GM18502 (cell line): Measurements from ENCODE around the gene ARHGAP22.
"Not testable (repeated sequence)": the region's sequence is repeated elsewhere in the genome, so short reads cannot be mapped to it uniquely, and the experiment has no call there.

Experiments
- ATAC-seq: cut with Tn5 transposase; IDR thresholded peaks from one replicate; pipeline ENCODE4 v1.9.1; 2021; ENCODE audit warnings: mild to moderate bottlenecking; ENCODE audit not compliant: unreplicated experiment, poor library complexity

The ARHGAP22 gene

DNA sequence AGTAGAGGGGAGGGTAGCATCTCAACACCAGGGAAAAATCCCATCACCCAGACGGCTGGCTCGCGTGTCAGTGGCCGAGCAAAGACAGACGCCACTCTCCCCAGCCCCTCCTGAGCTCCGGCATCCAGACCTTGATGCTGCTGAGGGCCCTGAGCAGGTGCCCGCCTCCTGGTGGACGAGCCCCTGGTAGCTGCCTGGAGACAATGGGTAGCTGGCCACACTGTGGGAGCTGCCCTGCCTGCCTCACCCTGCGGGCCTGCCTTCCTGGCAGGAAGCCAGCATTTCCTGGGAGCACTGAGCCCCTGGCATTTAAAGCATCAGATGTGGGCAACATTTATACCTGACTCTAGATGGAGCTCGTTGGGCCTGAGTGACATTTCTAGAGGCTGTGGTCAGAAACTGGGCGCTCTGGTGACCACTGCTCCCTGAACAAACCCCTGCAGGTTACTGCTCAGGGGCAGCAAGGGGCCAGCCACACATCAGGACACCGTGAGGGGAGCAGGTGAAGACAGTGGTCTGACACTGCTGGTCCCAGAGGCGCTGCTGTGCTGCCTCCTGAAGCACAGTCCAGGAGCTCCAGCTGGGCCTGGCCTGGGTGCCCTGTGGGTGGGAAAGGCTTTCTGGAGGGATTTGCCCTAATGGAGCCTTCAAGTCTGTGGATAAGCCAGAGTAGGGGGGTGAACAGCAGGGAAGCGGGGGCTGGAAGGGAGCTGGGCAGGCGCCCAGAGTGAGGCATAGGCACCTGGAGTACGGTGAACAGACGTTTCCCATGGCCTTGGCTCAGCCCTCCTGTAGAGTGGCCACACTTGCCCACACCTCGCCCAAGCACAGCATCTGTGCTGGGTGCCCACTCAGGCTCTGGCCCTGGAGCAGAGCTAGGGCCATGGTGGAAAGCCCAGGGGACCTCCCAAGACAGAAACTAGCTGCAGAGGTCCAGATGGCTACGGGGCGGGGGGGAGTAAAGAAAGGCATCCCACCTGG, 159.7 kb downstream of the ARHGAP22 start:
- no peak for ATAC-seq

- no peak for ATAC-seq
These were observed 160.6 kb downstream of the ARHGAP22 start for GRCh38 chr10:48444266-48444665.

GRCh38 chr10:48442809-48443177, 162.1 kb downstream of the ARHGAP22 start:
- ATAC-seq, result no peak

DNA sequence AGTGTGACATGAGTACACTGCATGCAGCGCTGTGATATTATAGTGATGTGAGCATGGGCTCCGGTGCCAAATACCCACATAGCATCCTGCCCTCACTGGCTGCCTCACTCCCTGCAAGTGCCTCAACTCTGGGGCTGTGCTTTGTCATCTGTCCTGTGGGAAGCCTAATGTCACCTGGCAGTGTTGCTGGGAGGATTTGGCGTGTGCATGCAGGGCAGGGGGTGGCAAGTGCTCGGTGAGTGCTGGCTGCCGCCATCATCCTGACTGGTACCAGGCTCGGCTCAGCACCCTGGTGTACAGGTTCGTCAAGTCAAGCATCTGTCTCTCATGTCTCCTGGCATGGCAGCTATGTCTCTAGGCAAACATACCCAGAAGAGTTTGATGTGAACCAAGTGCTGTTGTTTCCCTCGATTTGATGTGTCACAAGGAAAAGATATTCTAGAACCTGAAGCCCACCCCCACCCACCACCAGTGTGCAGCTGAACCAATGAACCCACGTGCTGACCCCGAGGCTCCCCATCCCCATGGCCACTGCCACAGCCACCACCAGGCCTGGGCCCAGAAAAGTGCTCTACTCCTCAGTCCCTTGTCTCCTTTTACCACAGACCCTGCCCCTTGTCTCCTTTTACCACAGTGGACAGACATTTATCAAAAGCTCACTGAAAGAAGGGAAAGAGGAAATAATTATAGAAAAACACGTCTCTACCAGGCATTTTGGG, 162.6 kb downstream of the ARHGAP22 start:
- ATAC-seq, result no peak

DNA sequence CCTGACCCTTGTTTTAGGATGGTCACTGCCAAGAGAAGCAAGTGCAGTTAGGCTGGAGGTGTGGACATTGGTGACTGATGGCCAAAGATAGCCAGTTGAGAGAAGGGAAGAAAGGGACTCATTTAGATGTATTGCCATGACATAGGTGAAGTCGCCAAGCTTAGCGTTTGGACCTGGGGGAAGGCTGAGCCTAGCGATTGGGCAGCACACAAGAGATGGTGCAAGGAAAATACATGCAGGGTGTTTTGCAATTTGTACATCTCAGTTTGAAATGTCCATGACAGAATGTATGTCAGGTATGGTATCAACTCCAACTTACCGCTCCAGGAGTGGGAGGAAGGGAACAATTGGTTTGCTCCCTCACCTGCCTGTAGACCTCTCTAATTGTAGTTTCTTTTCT, 164.1 kb downstream of the ARHGAP22 start:
- no peak for ATAC-seq

- no peak for ATAC-seq
These were observed 165.3 kb downstream of the ARHGAP22 start for GRCh38 chr10:48439581-48440041.

- no peak for ATAC-seq
These were observed 165.8 kb downstream of the ARHGAP22 start for GRCh38 chr10:48439031-48439430.

- no peak for ATAC-seq
These were observed 167.3 kb downstream of the ARHGAP22 start for GRCh38 chr10:48437546-48437945.

GRCh38 chr10:48431871-48432270, 173.0 kb downstream of the ARHGAP22 start:
- no peak for ATAC-seq

DNA sequence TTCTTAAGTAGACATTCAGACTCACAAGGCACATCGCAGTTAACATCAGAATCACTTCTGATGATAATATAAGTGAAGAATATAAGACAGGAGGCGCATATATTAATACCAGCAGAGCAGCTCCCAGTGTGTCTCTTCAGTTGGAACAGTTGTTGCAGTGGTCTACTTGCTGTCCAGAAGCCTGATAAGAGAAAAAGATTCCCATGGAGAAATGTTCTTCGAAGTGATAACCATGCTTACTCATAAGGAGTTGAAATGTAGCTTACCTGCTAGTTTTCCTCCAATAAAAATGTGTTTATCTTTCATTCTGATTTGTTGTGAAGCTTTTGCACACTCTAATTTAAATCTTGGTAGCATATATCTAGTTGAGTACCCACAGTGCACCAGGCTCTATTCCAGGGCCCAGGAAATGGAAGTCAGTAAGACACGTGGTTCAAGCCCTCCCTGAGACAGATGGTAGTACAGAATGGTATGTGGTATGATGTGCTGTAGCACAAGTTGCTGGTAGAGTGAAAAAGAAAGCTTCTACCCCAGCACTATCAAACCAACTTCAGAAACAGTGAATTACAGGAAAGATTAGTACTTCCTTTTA, 174.4 kb downstream of the ARHGAP22 start:
- no peak for ATAC-seq

DNA sequence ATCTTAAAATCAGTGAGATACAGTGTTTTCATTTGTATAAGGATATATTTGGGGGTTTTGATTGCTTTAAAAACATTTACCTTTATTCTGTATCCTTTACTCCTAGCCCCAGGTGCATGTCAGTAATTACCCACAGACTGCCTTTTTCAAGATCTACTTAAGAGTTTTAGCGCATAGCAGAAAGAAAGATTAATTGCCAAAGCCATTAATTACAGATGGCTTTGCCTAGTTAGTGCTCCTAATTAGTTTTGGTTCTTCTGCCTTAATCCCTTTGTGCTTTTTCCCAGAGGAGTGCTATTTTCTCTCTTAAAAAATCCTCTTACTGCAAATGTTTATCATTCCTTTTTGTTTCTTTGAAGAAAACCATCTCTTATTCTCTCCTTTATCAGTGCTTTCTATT, 175.6 kb downstream of the ARHGAP22 start:
- ATAC-seq, result no peak

DNA sequence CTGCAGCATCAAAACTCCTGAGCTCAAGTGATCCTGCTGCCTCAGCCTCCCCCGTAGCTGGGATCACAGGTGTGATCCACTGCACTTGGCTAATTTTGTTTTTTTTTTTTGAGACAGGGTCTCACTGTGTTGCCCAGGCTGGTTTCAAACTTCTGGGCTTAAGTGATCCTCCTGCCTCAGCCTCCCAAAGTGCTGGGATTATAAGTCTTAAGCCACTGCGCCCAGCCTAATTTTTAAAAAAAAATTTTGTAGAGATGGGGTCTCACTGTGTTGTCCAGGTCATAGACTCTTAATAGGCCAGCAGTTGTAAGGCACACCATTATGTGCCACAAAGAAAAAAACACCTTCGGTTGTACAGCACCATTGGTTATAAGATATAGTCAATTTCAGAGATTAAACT, 176.0 kb downstream of the ARHGAP22 start:
- no peak for ATAC-seq

GRCh38 chr10:48423884-48424283, 181.0 kb downstream of the ARHGAP22 start:
- no peak for ATAC-seq

DNA sequence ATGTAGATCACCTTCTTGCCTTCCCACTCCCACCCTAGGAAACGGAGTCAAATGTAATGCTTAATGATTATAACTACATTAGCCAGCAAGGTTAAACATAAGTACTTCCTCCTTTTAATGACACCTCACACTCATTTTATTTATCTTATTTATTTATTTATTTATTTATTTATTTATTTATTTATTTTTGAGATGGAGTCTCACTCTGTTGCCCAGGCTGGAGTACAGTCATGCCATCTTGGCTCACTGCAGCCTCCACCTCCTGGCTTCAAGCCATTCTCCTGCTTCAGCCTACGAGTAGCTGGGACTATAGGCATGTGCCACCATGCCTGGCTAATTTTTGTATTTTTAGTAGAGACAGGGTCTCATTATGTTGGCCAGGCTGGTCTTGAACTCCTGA, 183.0 kb downstream of the ARHGAP22 start:
- not testable (repeated sequence) for ATAC-seq

DNA sequence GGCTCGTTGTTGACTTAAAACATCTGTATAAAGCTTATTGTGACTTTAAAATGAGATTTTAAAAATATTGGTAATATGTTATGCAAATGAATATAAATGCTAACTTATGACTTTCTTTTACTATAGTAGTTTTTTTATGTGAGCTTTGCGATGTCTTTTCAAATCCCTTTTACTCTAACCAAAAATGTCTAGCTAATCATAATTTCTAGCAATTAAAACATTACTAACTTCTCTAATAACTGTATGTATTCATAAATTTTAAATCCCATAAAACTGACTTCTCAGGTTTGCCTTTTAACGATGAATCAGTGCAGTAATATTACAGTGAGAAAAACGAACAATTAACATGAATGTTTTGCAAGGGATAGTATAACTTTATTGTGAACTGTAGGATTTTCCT, 185.2 kb downstream of the ARHGAP22 start:
- ATAC-seq, result no peak

DNA sequence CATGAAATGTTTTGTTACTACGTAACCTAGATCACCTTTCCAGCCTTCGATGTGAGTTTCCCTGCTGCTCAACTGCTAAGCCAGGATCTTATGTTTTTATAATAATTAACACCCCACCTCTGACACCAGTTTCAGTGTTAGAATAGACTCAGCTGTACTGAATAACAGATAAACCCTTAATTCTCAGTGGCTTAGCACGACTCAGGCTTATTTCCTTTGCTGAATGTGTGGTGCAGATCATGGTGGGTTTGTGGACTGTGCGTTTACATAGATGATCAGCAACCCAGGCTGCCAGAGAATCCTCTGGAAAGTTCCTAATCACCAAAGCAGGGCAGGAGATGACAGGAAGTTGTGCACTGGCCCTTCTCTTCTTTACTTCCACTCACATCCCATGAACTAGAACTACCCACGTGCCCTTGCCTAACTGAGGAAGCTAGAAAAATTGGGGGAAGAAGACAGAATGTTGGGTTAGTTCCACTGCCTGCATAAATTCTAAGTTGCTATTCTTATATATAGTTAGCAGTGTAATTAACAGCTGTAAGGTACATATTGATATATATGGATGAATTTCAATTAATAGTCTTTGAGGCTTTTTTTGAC, 186.6 kb downstream of the ARHGAP22 start:
- ATAC-seq, result no peak

GRCh38 chr10:48417374-48417773, 187.5 kb downstream of the ARHGAP22 start:
- no peak for ATAC-seq

DNA sequence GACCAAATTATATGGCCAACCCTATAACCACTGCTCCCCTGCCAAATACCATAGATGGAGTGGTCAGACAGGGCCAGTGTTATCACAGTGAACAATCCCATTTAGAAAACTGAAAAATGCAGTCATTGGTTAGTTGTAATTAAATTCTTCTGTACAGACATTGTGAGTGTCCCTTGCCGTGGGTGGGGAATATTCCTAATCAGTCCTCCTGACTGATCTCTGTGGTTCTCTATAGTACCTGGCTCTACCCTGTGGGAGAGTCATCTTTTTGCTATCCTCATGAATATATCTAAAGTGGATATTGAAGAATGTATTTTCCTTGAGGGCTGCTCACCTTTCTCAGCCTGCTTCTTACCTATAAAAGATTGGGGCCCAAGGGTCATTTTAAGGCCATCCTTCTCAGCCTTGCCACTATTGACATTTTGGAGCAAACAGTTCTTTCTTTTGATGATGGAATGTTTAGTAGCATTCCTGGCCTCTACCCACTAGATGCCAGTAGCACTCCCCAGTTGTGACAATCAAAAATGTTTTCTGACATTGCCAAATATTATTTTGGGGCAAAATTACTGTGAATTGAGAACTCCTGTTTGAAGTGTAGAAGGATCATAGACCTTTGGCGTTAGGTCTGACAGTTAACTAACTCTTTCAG, 188.2 kb downstream of the ARHGAP22 start:
- ATAC-seq, result no peak

GRCh38 chr10:48414778-48415177, 190.1 kb downstream of the ARHGAP22 start:
- no peak for ATAC-seq

- no peak for ATAC-seq
These were observed 190.7 kb downstream of the ARHGAP22 start for GRCh38 chr10:48414160-48414559.
